GM23338 (cell line): Measurements from ENCODE around the gene RIC8B. TPM values are rescaled to one million over a fixed set of nuclear protein-coding genes. Genes with fewer than 3 reads are reported as not detected.

ENCODE experiments used
- ATAC-seq: fragments of 200-7000 bp; cut with Tn5 transposase; 3 replicates; pipeline ENCODE4 v1.9.1; 2020
- DNase-seq: peaks from one replicate; pipeline ENCODE4 v3.0.0-alpha.2; 2015; ENCODE audit warnings: low spot score
- H2AFZ ChIP-seq: fragments of 200-600 bp; sonication (generic); 2 replicates; pipeline ENCODE4 v1.8.0; 2016; ENCODE audit warnings: antibody characterized with exemption, mild to moderate bottlenecking, moderate library complexity
- H3F3A ChIP-seq: fragments of 200-600 bp; sonication (generic); replicated peaks from 2 replicates; pipeline ENCODE4 v1.8.0; 2017; ENCODE audit warnings: antibody characterized with exemption, mixed run types, low read depth
- H3K27ac ChIP-seq: fragments of 200-600 bp; sonication (generic); 2 replicates; pipeline ENCODE4 v1.6.1; 2016; ENCODE audit warnings: low read depth
- H3K27me3 ChIP-seq: fragments of 200-600 bp; sonication (generic); 2 replicates; pipeline ENCODE4 v1.8.0; 2016; ENCODE audit warnings: mild to moderate bottlenecking, mixed run types, moderate library complexity; ENCODE audit not compliant: insufficient read depth
- H3K36me3 ChIP-seq: fragments of 200-600 bp; sonication (generic); 2 replicates; pipeline ENCODE4 v1.8.0; 2016; ENCODE audit warnings: mild to moderate bottlenecking; ENCODE audit not compliant: insufficient read depth
- H3K4me1 ChIP-seq: fragments of 200-600 bp; sonication (generic); 2 replicates; pipeline ENCODE4 v1.8.0; 2016; ENCODE audit warnings: mild to moderate bottlenecking, moderate library complexity; ENCODE audit not compliant: insufficient read depth
- H3K4me2 ChIP-seq: fragments of 200-600 bp; sonication (generic); 2 replicates; pipeline ENCODE4 v1.7.1; 2017; ENCODE audit warnings: mixed run types
- H3K4me3 ChIP-seq: fragments of 200-600 bp; sonication (generic); 2 replicates; pipeline ENCODE4 v1.6.1; 2016; ENCODE audit warnings: mixed run types
- H3K79me2 ChIP-seq: fragments of 200-600 bp; sonication (generic); replicated peaks from 2 replicates; pipeline ENCODE4 v1.8.0; 2017; ENCODE audit warnings: mild to moderate bottlenecking; ENCODE audit not compliant: insufficient read depth
- H3K9me2 ChIP-seq: fragments of 200-600 bp; sonication (generic); 2 replicates; pipeline ENCODE4 v1.8.0; 2017; ENCODE audit not compliant: insufficient read depth
- H4K20me1 ChIP-seq: fragments of 200-600 bp; sonication (generic); replicated peaks from 2 replicates; pipeline ENCODE4 v1.8.0; 2017; ENCODE audit warnings: mild to moderate bottlenecking; ENCODE audit not compliant: insufficient read depth
- H3K27ac Mint-ChIP-seq: 2 replicates; pipeline ENCODE4 v1.8.0; 2020; ENCODE audit warnings: inconsistent platforms, mild to moderate bottlenecking, moderate library complexity, mixed read lengths
- H3K27me3 Mint-ChIP-seq: 3 replicates; pipeline ENCODE4 v1.8.0; 2022; ENCODE audit warnings: low read depth, mild to moderate bottlenecking, moderate library complexity, mixed read lengths, inconsistent platforms; ENCODE audit not compliant: insufficient read depth, poor library complexity
- H3K36me3 Mint-ChIP-seq: 3 replicates; pipeline ENCODE4 v1.8.0; 2021; ENCODE audit warnings: low read depth, mild to moderate bottlenecking, inconsistent platforms, moderate library complexity, mixed read lengths
- H3K4me1 Mint-ChIP-seq: 3 replicates; pipeline ENCODE4 v1.8.0; 2020; ENCODE audit warnings: mild to moderate bottlenecking, inconsistent platforms, mixed read lengths
- H3K4me3 Mint-ChIP-seq: 3 replicates; pipeline ENCODE4 v1.8.0; 2021; ENCODE audit warnings: moderate library complexity, mild to moderate bottlenecking, inconsistent platforms, mixed read lengths
- H3K9me3 Mint-ChIP-seq: 3 replicates; pipeline ENCODE4 v1.8.0; 2020; ENCODE audit warnings: moderate library complexity, mild to moderate bottlenecking, inconsistent platforms, mixed read lengths
- CREB1 ChIP-seq: fragments of 250-450 bp; sonication (Bioruptor Pico); IDR thresholded peaks from 2 replicates; pipeline ENCODE4 v1.5.0; 2020; ENCODE audit warnings: low read depth, mild to moderate bottlenecking, moderate library complexity
- EZH2 ChIP-seq: fragments of 200-600 bp; sonication (generic); IDR thresholded peaks from one replicate; pipeline ENCODE4 v1.8.0; 2017; ENCODE audit warnings: antibody characterized with exemption, mild to moderate bottlenecking, low read depth; ENCODE audit not compliant: unreplicated experiment
- EZH2phosphoT487 ChIP-seq: fragments of 200-600 bp; sonication (generic); IDR thresholded peaks from one replicate; pipeline ENCODE4 v1.8.1; 2018; ENCODE audit warnings: antibody characterized with exemption; ENCODE audit not compliant: unreplicated experiment
- JUNB ChIP-seq: IDR thresholded peaks from one replicate; pipeline ENCODE4 v1.6.1; 2016; ENCODE audit warnings: antibody characterized with exemption; ENCODE audit not compliant: unreplicated experiment
- NANOG ChIP-seq: IDR thresholded peaks from 2 replicates; pipeline ENCODE4 v1.6.1; 2016; ENCODE audit warnings: antibody characterized with exemption, borderline replicate concordance
- POLR2AphosphoS5 ChIP-seq: IDR thresholded peaks from 2 replicates; pipeline ENCODE4 v1.6.1; 2016; ENCODE audit warnings: antibody characterized with exemption, low read depth
- STAT1 ChIP-seq: IDR thresholded peaks from one replicate; pipeline ENCODE4 v1.6.1; 2016; ENCODE audit warnings: antibody characterized with exemption; ENCODE audit not compliant: unreplicated experiment
- ZNF114 ChIP-seq: fragments of 250-450 bp; sonication (Bioruptor Pico); IDR thresholded peaks from 2 replicates; pipeline ENCODE4 v1.5.0; 2020; ENCODE audit warnings: mild to moderate bottlenecking, moderate library complexity
- ZNF331 ChIP-seq: fragments of 250-450 bp; sonication (Bioruptor Pico); IDR thresholded peaks from 2 replicates; pipeline ENCODE4 v1.5.0; 2020; ENCODE audit warnings: low read depth, mild to moderate bottlenecking, moderate library complexity
- polyA plus RNA-seq: library from polyadenylated mRNA; unstranded; fragments of >200 nt; fragmentation: Nextera tagmentation; extraction: Ambion mirVana; gene quantifications from 2 replicates; pipeline ENCODE4 v1.2.1, GENCODE V29; 2016
- total RNA-seq: library from RNA; depleted of rRNA; stranded (reverse); fragments of >200 nt; shearing (Covaris generic); gene quantifications from 2 replicates; pipeline ENCODE4 v1.2.3, GENCODE V29; 2014
- TF ChIP-seq, protein P1 (sequence below), 2 experiments: fragments of 200-600 bp in 1 of 2; sonication (generic) in 1 of 2; conservative IDR thresholded peaks; 2 replicates each; pipeline versions ENCODE4 v1.5.1 to v1.6.1; 2016 to 2017; ENCODE audit warnings: antibody characterized with exemption in 2 of 2, low read depth in 2 of 2, mild to moderate bottlenecking in 2 of 2, moderate library complexity in 1 of 2
- TF ChIP-seq, protein P2 (sequence below): IDR thresholded peaks from one replicate; pipeline ENCODE4 v1.6.1; 2018; ENCODE audit warnings: antibody characterized with exemption; ENCODE audit not compliant: unreplicated experiment
- TF ChIP-seq, protein P3 (sequence below): IDR thresholded peaks from 2 replicates; pipeline ENCODE4 v1.6.1; 2016; ENCODE audit warnings: antibody characterized with exemption
- TF ChIP-seq, protein P4 (sequence below): fragments of 250-450 bp; sonication (Bioruptor Pico); IDR thresholded peaks from 2 replicates; pipeline ENCODE4 v1.5.0; 2020; ENCODE audit warnings: mild to moderate bottlenecking, moderate library complexity

RIC8B gene
- total and polyA plus RNA-seq, 2 experiments from 2014 or later = 12.3 to 25.5 TPM

DNA sequence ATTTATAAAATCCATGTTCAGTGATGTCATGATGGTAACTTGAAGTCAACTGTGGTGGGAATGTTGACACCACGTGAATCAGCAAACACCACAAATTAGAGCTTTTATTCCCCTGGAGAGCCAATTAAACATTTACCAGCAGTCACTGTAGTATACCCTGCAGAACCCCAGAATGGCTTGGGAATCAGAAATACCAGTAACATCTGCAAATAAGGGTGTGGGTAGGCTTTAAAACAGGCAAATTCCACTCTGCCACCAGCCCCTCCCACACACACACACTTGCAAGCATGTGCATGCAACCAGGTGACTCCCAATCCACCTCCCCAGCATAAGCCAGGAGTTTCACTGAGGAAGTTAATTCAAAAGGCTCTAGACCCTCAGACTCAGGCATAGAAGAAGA, 117.6 kb downstream of the RIC8B start:
- no peaks in the 10 kb centered on the region for H3K9me2 ChIP-seq
- no peaks in the 10 kb centered on the region for H3K9me3 Mint-ChIP-seq
- H3K36me3 ChIP-seq = peaks cover 4% of the 10 kb centered on the region; the same call in 1 of the 2 replicates
- H3K27ac ChIP-seq = no peak overlapping the region
- no peaks in the 10 kb centered on the region for H4K20me1 ChIP-seq
- no peak overlapping the region for H2AFZ ChIP-seq
- no peaks in the 10 kb centered on the region for H3K4me1 ChIP-seq
- no peak overlapping the region for H3K27ac Mint-ChIP-seq
- peaks cover 2% of the 10 kb centered on the region for H3K27me3 Mint-ChIP-seq
- H3K4me2 ChIP-seq = no peak overlapping the region
- no peak overlapping the region for H3K4me3 Mint-ChIP-seq
- TF ChIP-seq ZNF331 (no peak), ZNF114 (no peak), CREB1 (CRISPR knock-in tag) (no peak), POLR2AphosphoS5 (no peak), STAT1 (no peak), EZH2phosphoT487 (no peak), EZH2 (no peak), NANOG (no peak), JUNB (no peak)
- TF ChIP-seq, protein P1, sequence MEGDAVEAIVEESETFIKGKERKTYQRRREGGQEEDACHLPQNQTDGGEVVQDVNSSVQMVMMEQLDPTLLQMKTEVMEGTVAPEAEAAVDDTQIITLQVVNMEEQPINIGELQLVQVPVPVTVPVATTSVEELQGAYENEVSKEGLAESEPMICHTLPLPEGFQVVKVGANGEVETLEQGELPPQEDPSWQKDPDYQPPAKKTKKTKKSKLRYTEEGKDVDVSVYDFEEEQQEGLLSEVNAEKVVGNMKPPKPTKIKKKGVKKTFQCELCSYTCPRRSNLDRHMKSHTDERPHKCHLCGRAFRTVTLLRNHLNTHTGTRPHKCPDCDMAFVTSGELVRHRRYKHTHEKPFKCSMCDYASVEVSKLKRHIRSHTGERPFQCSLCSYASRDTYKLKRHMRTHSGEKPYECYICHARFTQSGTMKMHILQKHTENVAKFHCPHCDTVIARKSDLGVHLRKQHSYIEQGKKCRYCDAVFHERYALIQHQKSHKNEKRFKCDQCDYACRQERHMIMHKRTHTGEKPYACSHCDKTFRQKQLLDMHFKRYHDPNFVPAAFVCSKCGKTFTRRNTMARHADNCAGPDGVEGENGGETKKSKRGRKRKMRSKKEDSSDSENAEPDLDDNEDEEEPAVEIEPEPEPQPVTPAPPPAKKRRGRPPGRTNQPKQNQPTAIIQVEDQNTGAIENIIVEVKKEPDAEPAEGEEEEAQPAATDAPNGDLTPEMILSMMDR (conservative IDR thresholded peaks at IDR 0.05; ENCODE audit: low read depth in 2 of 2) = no peak
- TF ChIP-seq, protein P2, sequence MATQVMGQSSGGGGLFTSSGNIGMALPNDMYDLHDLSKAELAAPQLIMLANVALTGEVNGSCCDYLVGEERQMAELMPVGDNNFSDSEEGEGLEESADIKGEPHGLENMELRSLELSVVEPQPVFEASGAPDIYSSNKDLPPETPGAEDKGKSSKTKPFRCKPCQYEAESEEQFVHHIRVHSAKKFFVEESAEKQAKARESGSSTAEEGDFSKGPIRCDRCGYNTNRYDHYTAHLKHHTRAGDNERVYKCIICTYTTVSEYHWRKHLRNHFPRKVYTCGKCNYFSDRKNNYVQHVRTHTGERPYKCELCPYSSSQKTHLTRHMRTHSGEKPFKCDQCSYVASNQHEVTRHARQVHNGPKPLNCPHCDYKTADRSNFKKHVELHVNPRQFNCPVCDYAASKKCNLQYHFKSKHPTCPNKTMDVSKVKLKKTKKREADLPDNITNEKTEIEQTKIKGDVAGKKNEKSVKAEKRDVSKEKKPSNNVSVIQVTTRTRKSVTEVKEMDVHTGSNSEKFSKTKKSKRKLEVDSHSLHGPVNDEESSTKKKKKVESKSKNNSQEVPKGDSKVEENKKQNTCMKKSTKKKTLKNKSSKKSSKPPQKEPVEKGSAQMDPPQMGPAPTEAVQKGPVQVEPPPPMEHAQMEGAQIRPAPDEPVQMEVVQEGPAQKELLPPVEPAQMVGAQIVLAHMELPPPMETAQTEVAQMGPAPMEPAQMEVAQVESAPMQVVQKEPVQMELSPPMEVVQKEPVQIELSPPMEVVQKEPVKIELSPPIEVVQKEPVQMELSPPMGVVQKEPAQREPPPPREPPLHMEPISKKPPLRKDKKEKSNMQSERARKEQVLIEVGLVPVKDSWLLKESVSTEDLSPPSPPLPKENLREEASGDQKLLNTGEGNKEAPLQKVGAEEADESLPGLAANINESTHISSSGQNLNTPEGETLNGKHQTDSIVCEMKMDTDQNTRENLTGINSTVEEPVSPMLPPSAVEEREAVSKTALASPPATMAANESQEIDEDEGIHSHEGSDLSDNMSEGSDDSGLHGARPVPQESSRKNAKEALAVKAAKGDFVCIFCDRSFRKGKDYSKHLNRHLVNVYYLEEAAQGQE = no peak
- TF ChIP-seq, protein P3, sequence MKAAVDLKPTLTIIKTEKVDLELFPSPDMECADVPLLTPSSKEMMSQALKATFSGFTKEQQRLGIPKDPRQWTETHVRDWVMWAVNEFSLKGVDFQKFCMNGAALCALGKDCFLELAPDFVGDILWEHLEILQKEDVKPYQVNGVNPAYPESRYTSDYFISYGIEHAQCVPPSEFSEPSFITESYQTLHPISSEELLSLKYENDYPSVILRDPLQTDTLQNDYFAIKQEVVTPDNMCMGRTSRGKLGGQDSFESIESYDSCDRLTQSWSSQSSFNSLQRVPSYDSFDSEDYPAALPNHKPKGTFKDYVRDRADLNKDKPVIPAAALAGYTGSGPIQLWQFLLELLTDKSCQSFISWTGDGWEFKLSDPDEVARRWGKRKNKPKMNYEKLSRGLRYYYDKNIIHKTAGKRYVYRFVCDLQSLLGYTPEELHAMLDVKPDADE = no peak
- TF ChIP-seq, protein P4, sequence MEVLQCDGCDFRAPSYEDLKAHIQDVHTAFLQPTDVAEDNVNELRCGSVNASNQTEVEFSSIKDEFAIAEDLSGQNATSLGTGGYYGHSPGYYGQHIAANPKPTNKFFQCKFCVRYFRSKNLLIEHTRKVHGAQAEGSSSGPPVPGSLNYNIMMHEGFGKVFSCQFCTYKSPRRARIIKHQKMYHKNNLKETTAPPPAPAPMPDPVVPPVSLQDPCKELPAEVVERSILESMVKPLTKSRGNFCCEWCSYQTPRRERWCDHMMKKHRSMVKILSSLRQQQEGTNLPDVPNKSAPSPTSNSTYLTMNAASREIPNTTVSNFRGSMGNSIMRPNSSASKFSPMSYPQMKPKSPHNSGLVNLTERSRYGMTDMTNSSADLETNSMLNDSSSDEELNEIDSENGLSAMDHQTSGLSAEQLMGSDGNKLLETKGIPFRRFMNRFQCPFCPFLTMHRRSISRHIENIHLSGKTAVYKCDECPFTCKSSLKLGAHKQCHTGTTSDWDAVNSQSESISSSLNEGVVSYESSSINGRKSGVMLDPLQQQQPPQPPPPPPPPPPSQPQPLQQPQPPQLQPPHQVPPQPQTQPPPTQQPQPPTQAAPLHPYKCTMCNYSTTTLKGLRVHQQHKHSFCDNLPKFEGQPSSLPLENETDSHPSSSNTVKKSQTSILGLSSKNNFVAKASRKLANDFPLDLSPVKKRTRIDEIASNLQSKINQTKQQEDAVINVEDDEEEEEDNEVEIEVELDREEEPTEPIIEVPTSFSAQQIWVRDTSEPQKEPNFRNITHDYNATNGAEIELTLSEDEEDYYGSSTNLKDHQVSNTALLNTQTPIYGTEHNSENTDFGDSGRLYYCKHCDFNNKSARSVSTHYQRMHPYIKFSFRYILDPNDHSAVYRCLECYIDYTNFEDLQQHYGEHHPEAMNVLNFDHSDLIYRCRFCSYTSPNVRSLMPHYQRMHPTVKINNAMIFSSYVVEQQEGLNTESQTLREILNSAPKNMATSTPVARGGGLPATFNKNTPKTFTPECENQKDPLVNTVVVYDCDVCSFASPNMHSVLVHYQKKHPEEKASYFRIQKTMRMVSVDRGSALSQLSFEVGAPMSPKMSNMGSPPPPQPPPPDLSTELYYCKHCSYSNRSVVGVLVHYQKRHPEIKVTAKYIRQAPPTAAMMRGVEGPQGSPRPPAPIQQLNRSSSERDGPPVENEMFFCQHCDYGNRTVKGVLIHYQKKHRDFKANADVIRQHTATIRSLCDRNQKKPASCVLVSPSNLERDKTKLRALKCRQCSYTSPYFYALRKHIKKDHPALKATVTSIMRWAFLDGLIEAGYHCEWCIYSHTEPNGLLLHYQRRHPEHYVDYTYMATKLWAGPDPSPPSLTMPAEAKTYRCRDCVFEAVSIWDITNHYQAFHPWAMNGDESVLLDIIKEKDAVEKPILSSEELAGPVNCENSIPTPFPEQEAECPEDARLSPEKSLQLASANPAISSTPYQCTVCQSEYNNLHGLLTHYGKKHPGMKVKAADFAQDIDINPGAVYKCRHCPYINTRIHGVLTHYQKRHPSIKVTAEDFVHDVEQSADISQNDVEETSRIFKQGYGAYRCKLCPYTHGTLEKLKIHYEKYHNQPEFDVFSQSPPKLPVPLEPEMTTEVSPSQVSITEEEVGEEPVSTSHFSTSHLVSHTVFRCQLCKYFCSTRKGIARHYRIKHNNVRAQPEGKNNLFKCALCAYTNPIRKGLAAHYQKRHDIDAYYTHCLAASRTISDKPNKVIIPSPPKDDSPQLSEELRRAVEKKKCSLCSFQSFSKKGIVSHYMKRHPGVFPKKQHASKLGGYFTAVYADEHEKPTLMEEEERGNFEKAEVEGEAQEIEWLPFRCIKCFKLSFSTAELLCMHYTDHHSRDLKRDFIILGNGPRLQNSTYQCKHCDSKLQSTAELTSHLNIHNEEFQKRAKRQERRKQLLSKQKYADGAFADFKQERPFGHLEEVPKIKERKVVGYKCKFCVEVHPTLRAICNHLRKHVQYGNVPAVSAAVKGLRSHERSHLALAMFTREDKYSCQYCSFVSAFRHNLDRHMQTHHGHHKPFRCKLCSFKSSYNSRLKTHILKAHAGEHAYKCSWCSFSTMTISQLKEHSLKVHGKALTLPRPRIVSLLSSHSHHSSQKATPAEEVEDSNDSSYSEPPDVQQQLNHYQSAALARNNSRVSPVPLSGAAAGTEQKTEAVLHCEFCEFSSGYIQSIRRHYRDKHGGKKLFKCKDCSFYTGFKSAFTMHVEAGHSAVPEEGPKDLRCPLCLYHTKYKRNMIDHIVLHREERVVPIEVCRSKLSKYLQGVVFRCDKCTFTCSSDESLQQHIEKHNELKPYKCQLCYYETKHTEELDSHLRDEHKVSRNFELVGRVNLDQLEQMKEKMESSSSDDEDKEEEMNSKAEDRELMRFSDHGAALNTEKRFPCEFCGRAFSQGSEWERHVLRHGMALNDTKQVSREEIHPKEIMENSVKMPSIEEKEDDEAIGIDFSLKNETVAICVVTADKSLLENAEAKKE (CRISPR knock-in tag) = no peak
- H3K79me2 ChIP-seq = no peaks in the 10 kb centered on the region
- H3K27me3 ChIP-seq = no peaks in the 10 kb centered on the region
- H3K4me1 Mint-ChIP-seq = no peaks in the 10 kb centered on the region
- DNase-seq (no peak), ATAC-seq (no peak)
- H3K36me3 Mint-ChIP-seq = no peaks in the 10 kb centered on the region; the same call in 2 of the 3 replicates
- H3F3A ChIP-seq = no peaks in the 10 kb centered on the region
- no peak overlapping the region for H3K4me3 ChIP-seq
